Peyer's patch (tissue), 4 donors: Measurements from ENCODE around the gene ALG2. TPM values are rescaled to one million over a fixed set of nuclear protein-coding genes. Genes with fewer than 3 reads are reported as not detected.

Source experiments
- DNase-seq, 3 donors: peaks; one replicate each; pipeline ENCODE4 v3.0.0-alpha.2; 2017 to 2019
- H3K27ac ChIP-seq, 4 donors: fragments of 200-600 bp; sonication (generic); one replicate each; pipeline ENCODE4 v1.5.1; 2016 to 2019
- H3K27me3 ChIP-seq, 2 donors: fragments of 200-600 bp; sonication (generic); one replicate each; pipeline ENCODE4 v1.5.1; 2019
- H3K36me3 ChIP-seq, 3 donors: fragments of 200-600 bp; sonication (generic); one replicate each; pipeline ENCODE4 v1.5.1; 2016 to 2019
- H3K4me1 ChIP-seq, 4 donors: fragments of 200-600 bp; sonication (generic); one replicate each; pipeline ENCODE4 v1.5.1; 2016 to 2019
- H3K4me3 ChIP-seq, 4 donors: fragments of 200-600 bp; sonication (generic); 1 replicate in 3 of 4; 2 replicates in 1 of 4; pipeline ENCODE4 v1.5.1; 2016 to 2019; ENCODE audit warnings: mild to moderate bottlenecking in 1 of 4
- H3K9me3 ChIP-seq, 4 donors: fragments of 200-600 bp; sonication (generic); one replicate each; pipeline ENCODE4 v1.5.1; 2016 to 2019; ENCODE audit warnings: mild to moderate bottlenecking in 1 of 4
- POLR2A ChIP-seq, 2 donors: fragments of 450-650 bp; IDR thresholded peaks; one replicate each; pipeline ENCODE4 v1.5.1; 2017; ENCODE audit warnings: antibody characterized with exemption in 2 of 2, mild to moderate bottlenecking in 2 of 2, moderate library complexity in 2 of 2
- total RNA-seq, 4 donors: library from RNA; depleted of rRNA; stranded (reverse); fragments of >200 nt; gene quantifications; one replicate each; pipeline ENCODE4 v1.1.0, GENCODE V29; 2016
- TF ChIP-seq, protein P1 (sequence below), 6 experiments: fragments of 450-650 bp in 4 of 6; fragments of 200-600 bp in 2 of 6; sonication (generic) in 1 of 6; IDR thresholded peaks; one replicate each; pipeline ENCODE4 v1.5.1; 2017 to 2019; ENCODE audit warnings: antibody characterized with exemption in 6 of 6, mild to moderate bottlenecking in 3 of 6, moderate library complexity in 1 of 6

The ALG2 gene
- total RNA-seq, 4 donors from 2014 or later, result 19.0 to 36.2 (median 31.0) TPM

DNA sequence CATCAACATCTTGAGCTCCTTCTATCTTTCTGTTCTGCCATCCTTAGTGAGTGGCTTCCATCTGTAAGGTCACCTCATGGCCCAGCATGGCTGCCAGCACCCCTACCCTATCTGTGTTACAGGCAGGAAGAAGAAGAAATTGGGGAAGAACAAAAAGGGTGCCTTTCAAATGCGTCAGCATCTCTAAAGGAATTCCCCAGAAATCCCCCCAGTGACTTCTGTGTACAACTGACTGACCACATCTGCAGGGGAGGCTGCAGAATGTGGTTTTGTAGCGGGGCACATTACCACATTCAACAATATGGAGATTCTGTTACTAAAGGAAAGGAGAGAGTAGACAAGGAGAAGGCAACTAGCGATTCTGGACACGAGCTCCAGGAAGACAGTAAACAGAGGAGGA lies 40.1 kb downstream of the ALG2 start:
- H3K27me3 ChIP-seq, result no peaks in the 10 kb centered on the region
- no peaks in the 10 kb centered on the region for H3K36me3 ChIP-seq
- no peak overlapping the region for H3K27ac ChIP-seq
- H3K4me3 ChIP-seq, result no peak overlapping the region
- no peak for DNase-seq
- peaks cover 0 to 10% (median 5%) of the 10 kb centered on the region in 4 donors for H3K4me1 ChIP-seq
- H3K9me3 ChIP-seq, result no peaks in the 10 kb centered on the region
- no peak for TF ChIP-seq POLR2A (IDR thresholded peaks at IDR 0.05)
- TF ChIP-seq, protein P1, sequence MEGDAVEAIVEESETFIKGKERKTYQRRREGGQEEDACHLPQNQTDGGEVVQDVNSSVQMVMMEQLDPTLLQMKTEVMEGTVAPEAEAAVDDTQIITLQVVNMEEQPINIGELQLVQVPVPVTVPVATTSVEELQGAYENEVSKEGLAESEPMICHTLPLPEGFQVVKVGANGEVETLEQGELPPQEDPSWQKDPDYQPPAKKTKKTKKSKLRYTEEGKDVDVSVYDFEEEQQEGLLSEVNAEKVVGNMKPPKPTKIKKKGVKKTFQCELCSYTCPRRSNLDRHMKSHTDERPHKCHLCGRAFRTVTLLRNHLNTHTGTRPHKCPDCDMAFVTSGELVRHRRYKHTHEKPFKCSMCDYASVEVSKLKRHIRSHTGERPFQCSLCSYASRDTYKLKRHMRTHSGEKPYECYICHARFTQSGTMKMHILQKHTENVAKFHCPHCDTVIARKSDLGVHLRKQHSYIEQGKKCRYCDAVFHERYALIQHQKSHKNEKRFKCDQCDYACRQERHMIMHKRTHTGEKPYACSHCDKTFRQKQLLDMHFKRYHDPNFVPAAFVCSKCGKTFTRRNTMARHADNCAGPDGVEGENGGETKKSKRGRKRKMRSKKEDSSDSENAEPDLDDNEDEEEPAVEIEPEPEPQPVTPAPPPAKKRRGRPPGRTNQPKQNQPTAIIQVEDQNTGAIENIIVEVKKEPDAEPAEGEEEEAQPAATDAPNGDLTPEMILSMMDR (IDR thresholded peaks at IDR 0.05), result no peak

DNA sequence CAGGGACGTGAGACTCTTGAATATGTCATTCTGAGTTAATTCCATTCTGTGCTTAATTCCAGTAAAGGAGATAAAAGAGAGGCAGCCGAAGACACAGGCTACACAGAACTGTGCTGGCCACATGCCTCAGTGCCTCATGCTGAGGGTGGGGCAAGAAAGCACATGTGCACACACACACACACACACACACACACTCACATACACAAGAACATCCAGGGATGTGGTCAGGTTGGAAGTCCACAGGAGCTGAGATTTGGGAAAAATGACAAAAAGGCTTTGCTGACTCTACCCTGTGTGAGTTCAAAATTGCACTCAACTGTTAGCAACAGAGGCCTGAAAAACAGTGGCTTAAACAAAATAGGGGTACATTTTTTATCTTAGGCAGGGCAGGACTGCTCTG lies 40.5 kb downstream of the ALG2 start:
- H3K36me3 ChIP-seq, result no peaks in the 10 kb centered on the region
- no peak overlapping the region for H3K27ac ChIP-seq
- no peak for DNase-seq
- H3K9me3 ChIP-seq, result no peaks in the 10 kb centered on the region
- no peak for TF ChIP-seq POLR2A (IDR thresholded peaks at IDR 0.05)
- TF ChIP-seq, protein P1 (IDR thresholded peaks at IDR 0.05), result no peak
- H3K4me3 ChIP-seq, result no peak overlapping the region
- H3K4me1 ChIP-seq, result peaks cover 0 to 10% (median 5%) of the 10 kb centered on the region in 4 donors
- H3K27me3 ChIP-seq, result no peaks in the 10 kb centered on the region

DNA sequence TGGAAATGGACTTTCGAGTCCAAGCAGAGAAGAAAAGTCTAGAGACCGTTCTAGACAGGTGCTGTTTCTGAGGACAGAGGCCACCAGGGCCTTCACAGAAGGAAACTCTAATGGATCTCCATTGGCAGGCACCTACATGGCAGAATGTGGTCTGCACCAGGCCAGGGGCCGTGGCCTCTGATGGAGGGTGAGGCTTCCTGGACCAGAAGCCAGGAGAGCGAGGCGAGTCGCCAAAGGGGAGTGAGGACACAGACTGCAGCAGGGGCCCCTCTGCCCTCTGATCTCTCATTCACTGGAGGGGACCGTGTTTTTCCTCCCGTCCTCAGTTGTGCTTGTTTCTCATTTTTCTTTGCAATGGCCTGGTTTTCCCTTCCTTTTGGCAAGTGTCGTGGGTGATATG lies 41.1 kb downstream of the ALG2 start:
- TF ChIP-seq, protein P1 (IDR thresholded peaks at IDR 0.05), result no peak
- TF ChIP-seq POLR2A (IDR thresholded peaks at IDR 0.05), result no peak
- no peak overlapping the region for H3K27ac ChIP-seq
- H3K4me3 ChIP-seq, result no peak overlapping the region
- no peaks in the 10 kb centered on the region for H3K9me3 ChIP-seq
- no peaks in the 10 kb centered on the region for H3K27me3 ChIP-seq
- DNase-seq, result no peak
- H3K4me1 ChIP-seq, result peaks cover 0 to 10% (median 5%) of the 10 kb centered on the region in 4 donors
- no peaks in the 10 kb centered on the region for H3K36me3 ChIP-seq

DNA sequence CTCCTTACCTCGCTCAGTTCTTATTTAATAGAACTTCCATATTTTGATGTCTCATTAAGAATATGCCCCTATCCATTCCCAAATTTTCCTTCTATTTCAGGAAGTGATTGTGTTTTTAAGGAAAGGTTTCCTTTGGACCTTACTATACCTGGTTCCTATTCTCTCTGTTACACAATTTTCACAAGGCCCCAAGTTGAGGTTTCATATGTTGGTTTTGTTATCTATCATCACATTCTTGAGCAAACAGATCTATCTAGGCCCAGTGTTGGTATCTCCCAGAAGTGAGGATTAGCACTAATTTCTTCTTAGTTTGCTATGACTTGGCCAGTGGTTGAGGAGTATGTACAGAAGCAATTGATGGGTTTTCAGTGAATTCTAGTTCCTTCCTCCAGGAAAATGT lies 41.5 kb downstream of the ALG2 start:
- no peaks in the 10 kb centered on the region for H3K9me3 ChIP-seq
- no peak overlapping the region for H3K4me3 ChIP-seq
- peaks cover 0 to 10% (median 5%) of the 10 kb centered on the region in 4 donors for H3K4me1 ChIP-seq
- no peaks in the 10 kb centered on the region for H3K36me3 ChIP-seq
- H3K27me3 ChIP-seq, result no peaks in the 10 kb centered on the region
- TF ChIP-seq, protein P1 (IDR thresholded peaks at IDR 0.05), result no peak
- TF ChIP-seq POLR2A (IDR thresholded peaks at IDR 0.05), result no peak
- DNase-seq, result no peak
- no peak overlapping the region for H3K27ac ChIP-seq

DNA sequence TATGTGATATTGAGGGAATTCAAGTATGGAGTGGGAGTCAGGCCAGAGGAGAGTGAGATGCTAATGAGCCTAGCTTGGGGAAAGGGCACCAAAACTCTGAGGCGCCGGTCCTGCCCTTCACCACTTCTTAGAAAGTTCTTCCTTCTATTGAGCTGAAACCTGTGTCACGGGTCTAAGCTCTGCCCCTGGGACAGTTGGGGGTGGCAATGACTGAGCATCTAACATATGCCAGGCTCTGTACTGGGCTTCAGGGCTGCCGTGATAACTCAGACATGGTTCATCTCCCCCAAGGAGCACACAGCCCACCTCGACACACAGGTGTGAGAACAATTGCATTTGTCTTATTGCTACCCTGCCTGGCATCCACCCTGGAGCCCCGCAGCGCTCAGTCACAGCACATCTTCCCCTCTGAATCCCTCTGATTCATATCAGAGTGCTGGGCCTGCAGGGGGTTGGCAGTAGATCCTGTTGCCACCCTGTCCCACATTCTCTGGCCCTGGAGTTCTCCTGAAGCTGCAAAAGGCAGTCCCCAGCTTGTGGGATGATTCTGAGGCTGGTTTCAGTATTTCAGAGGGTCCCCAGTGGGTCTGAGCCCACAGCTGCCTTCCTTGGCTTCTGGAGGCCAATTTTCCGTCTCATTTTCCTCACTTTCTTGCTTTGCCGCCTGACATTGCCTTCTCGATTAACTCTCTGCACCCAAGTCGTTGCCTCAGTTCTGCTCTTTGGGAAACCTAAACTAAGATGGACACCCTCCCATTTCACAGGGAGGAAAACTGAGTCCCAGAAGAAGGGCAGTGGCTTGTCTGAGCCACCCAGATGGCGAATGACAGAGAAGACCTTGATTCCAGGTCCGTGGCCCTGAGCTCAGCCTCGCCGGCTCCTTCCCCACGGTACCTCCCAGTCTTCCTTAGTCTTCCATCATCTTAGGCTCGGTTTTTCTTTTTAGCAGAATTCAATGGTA lies 42.5 kb downstream of the ALG2 start:
- no peak for TF ChIP-seq POLR2A (IDR thresholded peaks at IDR 0.05)
- TF ChIP-seq, protein P1 (IDR thresholded peaks at IDR 0.05), result no peak
- Histone ChIP-seq H3K27ac (no peak overlapping the region), H3K27me3 (no peaks in the 10 kb centered on the region), H3K4me1 (peaks cover 0 to under 1% (median 0%) of the 10 kb centered on the region in 4 donors), H3K9me3 (no peaks in the 10 kb centered on the region), H3K36me3 (no peaks in the 10 kb centered on the region), H3K4me3 (no peak overlapping the region)
- no peak for DNase-seq
